Measurements from ENCODE around the gene SORCS1.

The SORCS1 gene

GRCh38 chr10:106957823-106958588 lies 206.5 kb downstream of the SORCS1 start:
- Histone ChIP-seq H3K36me3 (ENCODE audit: low read length) (no peaks in the 10 kb centered on the region), H3K4me2 (ENCODE audit: low read depth, low read length, poor library complexity, severe bottlenecking) (no peak overlapping the region), H4K20me1 (ENCODE audit: low read depth, low read length) (no peaks in the 10 kb centered on the region), H3K9me3 (ENCODE audit: insufficient read depth, low read length) (no peaks in the 10 kb centered on the region), H3K9ac (ENCODE audit: low read length) (no peak overlapping the region), H2AFZ (ENCODE audit: low read depth, low read length, severe bottlenecking) (no peak overlapping the region), H3K79me2 (ENCODE audit: insufficient read depth, low read length) (no peaks in the 10 kb centered on the region), H3K27ac (ENCODE audit: low read depth, low read length) (no peak overlapping the region), H3K9me2 (replicated peaks; ENCODE audit: insufficient read depth, low read length) (no peaks in the 10 kb centered on the region), H3K4me3 (ENCODE audit: insufficient read depth, low read length, poor library complexity, severe bottlenecking) (no peak overlapping the region), H3F3A (ENCODE audit: insufficient read depth) (no peaks in the 10 kb centered on the region), H3K27me3 (ENCODE audit: low read length) (no peaks in the 10 kb centered on the region)
- TF ChIP-seq EZH2phosphoT487 (conservative IDR thresholded peaks at IDR 0.05; ENCODE audit: low read length) = no peak
- TF ChIP-seq, protein P1, sequence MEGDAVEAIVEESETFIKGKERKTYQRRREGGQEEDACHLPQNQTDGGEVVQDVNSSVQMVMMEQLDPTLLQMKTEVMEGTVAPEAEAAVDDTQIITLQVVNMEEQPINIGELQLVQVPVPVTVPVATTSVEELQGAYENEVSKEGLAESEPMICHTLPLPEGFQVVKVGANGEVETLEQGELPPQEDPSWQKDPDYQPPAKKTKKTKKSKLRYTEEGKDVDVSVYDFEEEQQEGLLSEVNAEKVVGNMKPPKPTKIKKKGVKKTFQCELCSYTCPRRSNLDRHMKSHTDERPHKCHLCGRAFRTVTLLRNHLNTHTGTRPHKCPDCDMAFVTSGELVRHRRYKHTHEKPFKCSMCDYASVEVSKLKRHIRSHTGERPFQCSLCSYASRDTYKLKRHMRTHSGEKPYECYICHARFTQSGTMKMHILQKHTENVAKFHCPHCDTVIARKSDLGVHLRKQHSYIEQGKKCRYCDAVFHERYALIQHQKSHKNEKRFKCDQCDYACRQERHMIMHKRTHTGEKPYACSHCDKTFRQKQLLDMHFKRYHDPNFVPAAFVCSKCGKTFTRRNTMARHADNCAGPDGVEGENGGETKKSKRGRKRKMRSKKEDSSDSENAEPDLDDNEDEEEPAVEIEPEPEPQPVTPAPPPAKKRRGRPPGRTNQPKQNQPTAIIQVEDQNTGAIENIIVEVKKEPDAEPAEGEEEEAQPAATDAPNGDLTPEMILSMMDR (IDR thresholded peaks at IDR 0.05; ENCODE audit: insufficient read depth, low read length, poor library complexity, severe bottlenecking) = no peak

GRCh38 chr10:106956216-106956915 lies 208.1 kb downstream of the SORCS1 start:
- Histone ChIP-seq H3K79me2 (ENCODE audit: insufficient read depth, low read length) (no peaks in the 10 kb centered on the region), H3F3A (ENCODE audit: insufficient read depth) (no peaks in the 10 kb centered on the region), H3K27me3 (ENCODE audit: low read length) (no peaks in the 10 kb centered on the region), H3K27ac (ENCODE audit: low read depth, low read length) (no peak overlapping the region), H3K9me3 (ENCODE audit: insufficient read depth, low read length) (no peaks in the 10 kb centered on the region), H2AFZ (ENCODE audit: low read depth, low read length, severe bottlenecking) (no peak overlapping the region), H3K9me2 (replicated peaks; ENCODE audit: insufficient read depth, low read length) (no peaks in the 10 kb centered on the region), H3K4me3 (ENCODE audit: insufficient read depth, low read length, poor library complexity, severe bottlenecking) (no peak overlapping the region), H3K9ac (ENCODE audit: low read length) (no peak overlapping the region), H3K4me2 (ENCODE audit: low read depth, low read length, poor library complexity, severe bottlenecking) (no peak overlapping the region), H4K20me1 (ENCODE audit: low read depth, low read length) (no peaks in the 10 kb centered on the region), H3K36me3 (ENCODE audit: low read length) (no peaks in the 10 kb centered on the region)
- TF ChIP-seq EZH2phosphoT487 (conservative IDR thresholded peaks at IDR 0.05; ENCODE audit: low read length) = no peak
- TF ChIP-seq, protein P1 (IDR thresholded peaks at IDR 0.05; ENCODE audit: insufficient read depth, low read length, poor library complexity, severe bottlenecking) = no peak

- H2AFZ ChIP-seq (ENCODE audit: low read depth, low read length, severe bottlenecking) = no peak overlapping the region
- no peaks in the 10 kb centered on the region for H3K9me3 ChIP-seq (ENCODE audit: insufficient read depth, low read length)
- no peaks in the 10 kb centered on the region for H4K20me1 ChIP-seq (ENCODE audit: low read depth, low read length)
- H3K4me3 ChIP-seq (ENCODE audit: insufficient read depth, low read length, poor library complexity, severe bottlenecking) = no peak overlapping the region
- H3K27ac ChIP-seq (ENCODE audit: low read depth, low read length) = no peak overlapping the region
- no peak overlapping the region for H3K9ac ChIP-seq (ENCODE audit: low read length)
- H3K36me3 ChIP-seq (ENCODE audit: low read length) = no peaks in the 10 kb centered on the region
- H3K4me2 ChIP-seq (ENCODE audit: low read depth, low read length, poor library complexity, severe bottlenecking) = no peak overlapping the region
- TF ChIP-seq, protein P1 (IDR thresholded peaks at IDR 0.05; ENCODE audit: insufficient read depth, low read length, poor library complexity, severe bottlenecking) = no peak
- TF ChIP-seq EZH2phosphoT487 (conservative IDR thresholded peaks at IDR 0.05; ENCODE audit: low read length) = no peak
- H3K27me3 ChIP-seq (ENCODE audit: low read length) = no peaks in the 10 kb centered on the region
- H3K79me2 ChIP-seq (ENCODE audit: insufficient read depth, low read length) = no peaks in the 10 kb centered on the region
- H3K9me2 ChIP-seq (replicated peaks; ENCODE audit: insufficient read depth, low read length) = no peaks in the 10 kb centered on the region
- no peaks in the 10 kb centered on the region for H3F3A ChIP-seq (ENCODE audit: insufficient read depth)
Measured at GRCh38 chr10:106955133-106955532, 209.4 kb downstream of the SORCS1 start.
